ENCODE measurements around the gene MRPL2.

MRPL2 gene

GRCh38 chr6:43037706-43038105 is 21.5 kb downstream of the MRPL2 start:
- no peak overlapping the region for H2AK5ac ChIP-seq (ENCODE audit: low read length, severe bottlenecking)
- no peak overlapping the region for H2BK15ac ChIP-seq (ENCODE audit: low read depth, poor library complexity, severe bottlenecking)
- H3K27ac ChIP-seq (ENCODE audit: low read length, poor library complexity, severe bottlenecking) = no peak overlapping the region
- no peak overlapping the region for H3K18ac ChIP-seq (ENCODE audit: low read depth in 1 of 2, low read length in 2 of 2)
- H2BK5ac ChIP-seq (ENCODE audit: low read depth, low read length, poor library complexity, severe bottlenecking) = no peak overlapping the region
- DNase-seq = no peak
- WGBS = 96% methylated on average over 8 of the region's 9 CpGs
- peaks cover 5% of the 10 kb centered on the region for H3K4me1 ChIP-seq (ENCODE audit: control insufficient read depth, insufficient read depth, low read depth, low read length)
- no peak overlapping the region for H2BK12ac ChIP-seq (ENCODE audit: low read length in 2 of 2)
- no peak overlapping the region for H2BK120ac ChIP-seq (ENCODE audit: low read depth, low read length)
- peaks cover 69 to 83% of the 10 kb centered on the region in 2 experiments for H3K36me3 ChIP-seq (ENCODE audit: control insufficient read depth in 1 of 2, insufficient read depth in 2 of 2, low read depth in 1 of 2, low read length in 2 of 2)
- H4K8ac ChIP-seq (ENCODE audit: low read length) = no peak overlapping the region
- H3K9ac ChIP-seq (ENCODE audit: low read length) = no peak overlapping the region
- H3K9me3 ChIP-seq (ENCODE audit: control insufficient read depth, low read length) = no peaks in the 10 kb centered on the region
- H3K4me2 ChIP-seq (ENCODE audit: low read length, poor library complexity, severe bottlenecking) = no peak overlapping the region
- H3K14ac ChIP-seq (ENCODE audit: low read length in 2 of 2) = no peak overlapping the region
- H3K27me3 ChIP-seq (ENCODE audit: control insufficient read depth in 1 of 2, insufficient read depth in 1 of 2, low read length in 2 of 2) = no peaks in the 10 kb centered on the region
- H3K79me1 ChIP-seq (replicated peaks; ENCODE audit: low read length, poor library complexity, severe bottlenecking) = peaks cover 13% of the 10 kb centered on the region
- H4K91ac ChIP-seq (ENCODE audit: low read length) = no peak overlapping the region
- no peak overlapping the region for H3K4ac ChIP-seq (ENCODE audit: low read depth in 1 of 2, low read length in 2 of 2)
- H3K4me3 ChIP-seq (ENCODE audit: insufficient read depth in 1 of 2, low read depth in 1 of 2, low read length in 2 of 2) = no peak overlapping the region
- no peak overlapping the region for H2AFZ ChIP-seq (ENCODE audit: low read depth, low read length)
- no peak overlapping the region for H3K23ac ChIP-seq (ENCODE audit: low read length in 2 of 2)

- Histone ChIP-seq H2BK5ac (ENCODE audit: low read depth, low read length, poor library complexity, severe bottlenecking) (no peak overlapping the region), H3K36me3 (ENCODE audit: control insufficient read depth in 1 of 2, insufficient read depth in 2 of 2, low read depth in 1 of 2, low read length in 2 of 2) (peaks cover 71 to 85% of the 10 kb centered on the region in 2 experiments), H4K8ac (ENCODE audit: low read length) (no peak overlapping the region), H3K18ac (ENCODE audit: low read depth in 1 of 2, low read length in 2 of 2) (no peak overlapping the region), H3K27ac (ENCODE audit: low read length, poor library complexity, severe bottlenecking) (no peak overlapping the region), H3K27me3 (ENCODE audit: control insufficient read depth in 1 of 2, insufficient read depth in 1 of 2, low read length in 2 of 2) (no peaks in the 10 kb centered on the region), H3K9me3 (ENCODE audit: control insufficient read depth, low read length) (no peaks in the 10 kb centered on the region), H2AK5ac (ENCODE audit: low read length, severe bottlenecking) (no peak overlapping the region), H3K79me1 (replicated peaks; ENCODE audit: low read length, poor library complexity, severe bottlenecking) (peaks cover 13% of the 10 kb centered on the region), H4K91ac (ENCODE audit: low read length) (no peak overlapping the region), H2AFZ (ENCODE audit: low read depth, low read length) (no peak overlapping the region), H3K4me1 (ENCODE audit: control insufficient read depth, insufficient read depth, low read depth, low read length) (peaks cover 5% of the 10 kb centered on the region), H3K14ac (ENCODE audit: low read length in 2 of 2) (no peak overlapping the region), H3K4me2 (ENCODE audit: low read length, poor library complexity, severe bottlenecking) (no peak overlapping the region), H3K4me3 (ENCODE audit: insufficient read depth in 1 of 2, low read depth in 1 of 2, low read length in 2 of 2) (no peak overlapping the region), H2BK12ac (ENCODE audit: low read length in 2 of 2) (no peak overlapping the region), H2BK120ac (ENCODE audit: low read depth, low read length) (no peak overlapping the region), H3K9ac (ENCODE audit: low read length) (no peak overlapping the region), H2BK15ac (ENCODE audit: low read depth, poor library complexity, severe bottlenecking) (no peak overlapping the region), H3K4ac (ENCODE audit: low read depth in 1 of 2, low read length in 2 of 2) (no peak overlapping the region), H3K23ac (ENCODE audit: low read length in 2 of 2) (no peak overlapping the region)
- DNase-seq = no peak
- 94% methylated on average over 5 of the region's 5 CpGs for WGBS
These were observed 22.0 kb downstream of the MRPL2 start for GRCh38 chr6:43037197-43037596.

- no peak overlapping the region for H2BK15ac ChIP-seq (ENCODE audit: low read depth, poor library complexity, severe bottlenecking)
- H2BK120ac ChIP-seq (ENCODE audit: low read depth, low read length) = no peak overlapping the region
- no peak overlapping the region for H3K18ac ChIP-seq (ENCODE audit: low read depth in 1 of 2, low read length in 2 of 2)
- no peak overlapping the region for H3K4me2 ChIP-seq (ENCODE audit: low read length, poor library complexity, severe bottlenecking)
- no peak overlapping the region for H2BK12ac ChIP-seq (ENCODE audit: low read length in 2 of 2)
- no peak overlapping the region for H2BK5ac ChIP-seq (ENCODE audit: low read depth, low read length, poor library complexity, severe bottlenecking)
- no peak overlapping the region for H3K9ac ChIP-seq (ENCODE audit: low read length)
- H4K8ac ChIP-seq (ENCODE audit: low read length) = no peak overlapping the region
- H3K27me3 ChIP-seq (ENCODE audit: control insufficient read depth in 1 of 2, insufficient read depth in 1 of 2, low read length in 2 of 2) = no peaks in the 10 kb centered on the region
- H4K91ac ChIP-seq (ENCODE audit: low read length) = no peak overlapping the region
- peaks cover 5% of the 10 kb centered on the region for H3K4me1 ChIP-seq (ENCODE audit: control insufficient read depth, insufficient read depth, low read depth, low read length)
- H3K9me3 ChIP-seq (ENCODE audit: control insufficient read depth, low read length) = no peaks in the 10 kb centered on the region
- DNase-seq = no peak
- H2AFZ ChIP-seq (ENCODE audit: low read depth, low read length) = no peak overlapping the region
- 97% methylated on average over 9 of the region's 9 CpGs for WGBS
- no peak overlapping the region for H3K4me3 ChIP-seq (ENCODE audit: insufficient read depth in 1 of 2, low read depth in 1 of 2, low read length in 2 of 2)
- H2AK5ac ChIP-seq (ENCODE audit: low read length, severe bottlenecking) = no peak overlapping the region
- H3K14ac ChIP-seq (ENCODE audit: low read length in 2 of 2) = no peak overlapping the region
- peaks cover 75 to 86% of the 10 kb centered on the region in 2 experiments for H3K36me3 ChIP-seq (ENCODE audit: control insufficient read depth in 1 of 2, insufficient read depth in 2 of 2, low read depth in 1 of 2, low read length in 2 of 2)
- no peak overlapping the region for H3K27ac ChIP-seq (ENCODE audit: low read length, poor library complexity, severe bottlenecking)
- H3K79me1 ChIP-seq (replicated peaks; ENCODE audit: low read length, poor library complexity, severe bottlenecking) = peaks cover 13% of the 10 kb centered on the region
- no peak overlapping the region for H3K23ac ChIP-seq (ENCODE audit: low read length in 2 of 2)
- no peak overlapping the region for H3K4ac ChIP-seq (ENCODE audit: low read depth in 1 of 2, low read length in 2 of 2)
These were observed 22.5 kb downstream of the MRPL2 start for GRCh38 chr6:43036712-43037111.

- H2AFZ ChIP-seq (ENCODE audit: low read depth, low read length) = no peak overlapping the region
- no peak overlapping the region for H4K91ac ChIP-seq (ENCODE audit: low read length)
- H2BK5ac ChIP-seq (ENCODE audit: low read depth, low read length, poor library complexity, severe bottlenecking) = no peak overlapping the region
- H3K23ac ChIP-seq (ENCODE audit: low read length in 2 of 2) = no peak overlapping the region
- no peak overlapping the region for H3K18ac ChIP-seq (ENCODE audit: low read depth in 1 of 2, low read length in 2 of 2)
- no peak overlapping the region for H2BK120ac ChIP-seq (ENCODE audit: low read depth, low read length)
- H2BK12ac ChIP-seq (ENCODE audit: low read length in 2 of 2) = no peak overlapping the region
- H3K9me3 ChIP-seq (ENCODE audit: control insufficient read depth, low read length) = no peaks in the 10 kb centered on the region
- H2AK5ac ChIP-seq (ENCODE audit: low read length, severe bottlenecking) = no peak overlapping the region
- H3K14ac ChIP-seq (ENCODE audit: low read length in 2 of 2) = no peak overlapping the region
- H3K27me3 ChIP-seq (ENCODE audit: control insufficient read depth in 1 of 2, insufficient read depth in 1 of 2, low read length in 2 of 2) = no peaks in the 10 kb centered on the region
- H2BK15ac ChIP-seq (ENCODE audit: low read depth, poor library complexity, severe bottlenecking) = no peak overlapping the region
- peak overlapping the region; percentile 20 for H4K8ac ChIP-seq (ENCODE audit: low read length)
- no peak overlapping the region for H3K4me2 ChIP-seq (ENCODE audit: low read length, poor library complexity, severe bottlenecking)
- WGBS = 87% methylated on average over 4 of the region's 4 CpGs
- H3K4ac ChIP-seq (ENCODE audit: low read depth in 1 of 2, low read length in 2 of 2) = no peak overlapping the region
- H3K36me3 ChIP-seq (ENCODE audit: control insufficient read depth in 1 of 2, insufficient read depth in 2 of 2, low read depth in 1 of 2, low read length in 2 of 2) = peaks cover 71 to 82% of the 10 kb centered on the region in 2 experiments
- peaks cover 12% of the 10 kb centered on the region for H3K79me1 ChIP-seq (replicated peaks; ENCODE audit: low read length, poor library complexity, severe bottlenecking)
- DNase-seq = no peak
- peaks cover 4% of the 10 kb centered on the region for H3K4me1 ChIP-seq (ENCODE audit: control insufficient read depth, insufficient read depth, low read depth, low read length)
- H3K4me3 ChIP-seq (ENCODE audit: insufficient read depth in 1 of 2, low read depth in 1 of 2, low read length in 2 of 2) = no peak overlapping the region
- no peak overlapping the region for H3K9ac ChIP-seq (ENCODE audit: low read length)
- H3K27ac ChIP-seq (ENCODE audit: low read length, poor library complexity, severe bottlenecking) = no peak overlapping the region
These were observed 23.6 kb downstream of the MRPL2 start for GRCh38 chr6:43035495-43036194.

Measured in mesenchymal stem cell (in vitro differentiated cells and primary cell).